HuH-7 (cell line): ENCODE results near the gene F13A1.

ENCODE experiments used
- DNase-seq: peaks from one replicate; pipeline ENCODE4 v3.0.0; 2011; ENCODE audit warnings: low spot score

Gene F13A1

GRCh38 chr6:6319952-6320811, at the start of gene F13A1:
F13A1 (minus strand) TSS chr6:6320662; CDS start chr6:6318664, 1,998 bp downstream.
- DNase-seq = no peak

DNA sequence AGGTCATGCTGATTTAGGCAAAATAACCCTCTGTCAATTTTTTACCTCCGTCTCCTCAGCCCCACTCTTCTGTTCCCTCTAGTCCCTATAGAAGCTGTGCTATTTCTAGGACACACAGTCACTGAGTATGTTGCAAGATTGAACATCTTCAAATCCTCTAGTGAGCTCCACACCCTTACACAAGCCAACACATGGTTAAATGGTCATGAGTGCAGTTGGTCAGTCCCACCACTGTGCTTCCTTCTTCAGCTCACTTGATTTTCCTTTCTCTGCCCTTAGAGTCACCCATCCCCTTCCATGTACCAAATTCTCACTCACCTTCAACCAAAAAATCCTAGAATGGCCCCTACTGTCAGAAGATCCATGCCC, 48.2 kb upstream of the F13A1 start:
- DNase-seq = no peak

- no peak for DNase-seq
Observed at GRCh38 chr6:6368040-6368683, 47.7 kb upstream of the F13A1 start.

GRCh38 chr6:6366803-6367202, 46.3 kb upstream of the F13A1 start:
- no peak for DNase-seq

GRCh38 chr6:6365242-6365641, 44.8 kb upstream of the F13A1 start:
- no peak for DNase-seq

GRCh38 chr6:6362056-6362840, 41.8 kb upstream of the F13A1 start:
- DNase-seq = no peak

- no peak for DNase-seq
Observed at GRCh38 chr6:6357530-6357929, 37.1 kb upstream of the F13A1 start.

DNA sequence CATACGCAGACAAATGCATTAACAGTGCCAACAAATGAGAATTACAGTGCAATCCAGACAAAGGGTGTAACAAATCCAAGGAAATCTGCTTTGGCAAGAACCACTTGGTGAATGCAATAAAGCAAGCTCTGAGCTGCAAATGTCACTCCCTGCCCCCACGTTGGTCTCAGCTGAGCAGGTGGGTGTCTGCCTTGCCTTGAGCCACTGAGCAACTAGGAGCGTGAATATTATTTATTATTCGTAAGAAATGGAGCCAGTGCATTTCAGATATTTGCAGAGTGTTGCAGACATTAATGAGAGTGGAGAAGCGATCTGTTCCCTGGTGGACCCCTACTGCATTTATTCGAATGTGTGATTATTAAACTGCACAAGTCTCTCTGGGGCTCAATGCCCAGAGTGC, 36.6 kb upstream of the F13A1 start:
- DNase-seq = no peak

DNA sequence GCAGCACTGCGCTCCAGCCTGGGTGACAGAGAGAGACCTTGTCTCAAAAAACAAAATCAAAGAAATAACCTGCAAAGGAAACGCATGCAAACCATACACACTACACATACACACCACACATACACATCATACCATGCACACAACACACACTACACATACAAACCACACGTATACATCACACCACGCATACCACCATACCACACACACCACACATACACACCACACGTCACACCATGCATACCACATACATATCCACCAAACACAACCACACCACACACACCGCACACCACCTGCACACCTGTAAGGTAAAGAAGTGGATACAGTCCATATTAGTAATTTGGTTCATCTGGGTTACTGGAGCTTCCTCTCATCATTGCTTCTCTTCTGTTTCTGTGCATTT, 32.3 kb upstream of the F13A1 start:
- DNase-seq = no peak

DNA sequence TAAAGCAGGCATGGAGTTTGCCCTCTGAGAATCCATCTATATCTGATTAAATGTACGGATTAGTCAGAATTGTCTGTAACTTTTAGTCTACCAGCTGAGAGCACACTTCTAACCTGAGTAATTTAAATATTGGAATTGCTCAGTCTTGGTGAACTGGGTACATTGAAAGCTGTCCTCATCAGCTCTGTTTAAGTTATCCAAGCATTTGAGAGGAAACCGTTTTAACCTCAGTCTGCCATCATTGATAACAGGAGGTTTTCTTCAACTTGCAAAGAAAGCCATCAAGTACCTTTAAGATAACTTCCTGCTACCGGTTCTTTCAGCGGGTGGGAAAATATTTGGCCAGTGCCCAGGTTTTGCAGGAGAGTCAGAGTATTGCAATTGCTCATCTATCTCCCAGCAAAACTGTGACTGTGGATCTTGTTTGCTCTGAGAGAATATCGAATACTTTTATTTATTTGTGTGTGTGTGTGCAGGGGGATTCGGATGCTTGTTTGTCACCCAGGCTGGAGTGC, 31.1 kb upstream of the F13A1 start:
- DNase-seq = no peak

- DNase-seq = no peak
Observed at GRCh38 chr6:6350696-6351095, 30.2 kb upstream of the F13A1 start.

- no peak for DNase-seq
Observed at GRCh38 chr6:6348256-6348655, 27.8 kb upstream of the F13A1 start.

DNA sequence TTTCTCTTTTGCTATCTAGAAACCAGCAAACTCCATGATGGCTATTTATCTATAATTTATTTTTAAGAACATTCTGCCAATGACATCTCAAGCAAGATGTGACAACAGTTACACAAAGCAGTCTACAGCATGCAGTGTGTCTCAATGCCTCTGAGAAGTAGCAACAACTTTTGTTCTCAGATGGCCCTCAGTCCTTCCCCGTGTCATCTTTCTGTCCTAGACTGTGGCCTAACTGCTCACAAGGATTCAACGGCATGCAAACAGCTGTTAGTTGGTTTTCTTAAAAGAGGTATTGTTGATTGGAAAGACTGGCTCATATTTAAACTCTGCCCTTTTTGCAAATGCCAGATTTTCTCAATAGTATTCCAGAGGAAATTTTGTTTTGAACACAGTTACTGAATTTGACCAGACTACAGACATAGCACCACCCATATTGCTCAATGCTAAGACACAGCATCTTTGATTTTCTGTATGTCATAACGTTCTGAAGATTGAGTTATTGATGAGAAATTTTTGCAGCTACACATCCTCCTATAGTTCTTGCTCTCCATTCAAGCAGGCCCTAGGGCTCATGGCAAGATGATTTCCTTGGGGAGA, 26.1 kb upstream of the F13A1 start:
- DNase-seq = no peak

- DNase-seq = no peak
Observed at GRCh38 chr6:6333501-6333900, 13.0 kb upstream of the F13A1 start.

DNA sequence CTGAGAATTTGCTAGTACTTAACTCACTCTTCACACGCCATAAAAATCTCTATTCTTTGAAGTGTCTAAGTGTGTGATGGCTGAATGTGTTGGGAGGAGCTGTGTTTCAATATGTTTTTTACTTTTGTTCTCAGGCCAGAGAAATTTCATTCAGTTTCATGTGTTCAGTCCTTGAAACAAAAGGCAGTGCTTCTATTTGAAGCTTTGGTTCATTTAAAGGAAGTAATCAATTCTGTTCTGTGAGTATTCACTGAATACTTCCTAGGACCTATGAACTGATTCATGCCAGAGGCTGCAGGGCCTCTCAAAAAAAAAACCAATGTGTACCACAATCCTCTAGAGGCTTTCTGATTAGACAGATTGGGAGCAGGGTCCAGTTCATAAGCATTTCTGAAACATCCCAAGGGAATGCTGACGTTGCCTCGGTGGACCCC, 12.4 kb upstream of the F13A1 start:
- DNase-seq = no peak

DNA sequence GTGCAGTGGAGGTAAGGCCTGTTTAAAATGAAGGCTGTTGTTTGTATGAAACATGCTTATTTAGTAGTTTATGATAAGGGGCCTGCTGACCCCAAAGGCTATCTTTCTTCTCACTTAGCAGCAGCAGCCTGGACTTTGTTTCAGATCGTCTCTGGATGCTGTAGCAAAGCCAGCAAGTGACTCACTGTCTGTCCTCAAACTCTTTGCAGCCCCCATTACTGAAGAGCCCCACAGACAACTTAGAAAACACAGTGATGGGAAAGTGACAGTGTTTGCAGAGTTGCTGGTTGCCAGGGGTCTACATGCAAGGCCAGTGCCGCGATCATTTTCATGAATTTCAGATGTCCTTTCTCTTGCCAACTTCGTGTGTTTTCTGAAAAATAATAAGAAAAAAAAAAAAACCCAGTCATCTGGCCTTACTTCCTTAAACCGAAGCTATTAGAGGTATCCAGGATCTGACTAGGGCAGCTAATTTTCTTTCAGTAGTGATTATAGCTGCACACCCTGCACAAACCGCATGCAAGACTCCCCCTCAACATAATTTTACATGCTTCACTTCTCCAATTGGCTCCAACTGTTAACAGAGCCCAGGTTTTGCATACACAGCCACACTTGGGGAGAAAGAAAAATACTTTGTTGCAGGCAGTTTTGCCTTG, 11.6 kb upstream of the F13A1 start:
- DNase-seq = no peak

DNA sequence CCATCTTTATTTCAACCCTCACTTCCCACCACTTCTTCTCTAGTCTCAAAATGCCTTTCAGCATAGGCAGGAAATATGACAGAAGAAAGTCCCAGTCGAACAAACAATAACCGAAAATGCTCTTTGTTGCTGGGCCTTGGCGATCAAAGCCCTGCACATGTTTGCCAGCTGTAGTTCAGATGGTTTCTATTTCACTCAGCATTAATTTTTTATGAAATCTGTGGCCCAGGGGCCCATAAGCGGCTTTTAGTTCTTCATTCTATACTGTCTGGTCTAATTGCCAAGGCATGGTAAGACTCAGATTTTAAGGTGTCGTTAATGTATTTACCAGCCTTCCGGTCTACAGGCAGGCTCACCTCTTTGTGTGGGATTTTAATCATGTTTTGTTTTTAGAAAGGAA, 10.9 kb upstream of the F13A1 start:
- no peak for DNase-seq

GRCh38 chr6:6330407-6330806, 9.9 kb upstream of the F13A1 start:
- DNase-seq = no peak

DNA sequence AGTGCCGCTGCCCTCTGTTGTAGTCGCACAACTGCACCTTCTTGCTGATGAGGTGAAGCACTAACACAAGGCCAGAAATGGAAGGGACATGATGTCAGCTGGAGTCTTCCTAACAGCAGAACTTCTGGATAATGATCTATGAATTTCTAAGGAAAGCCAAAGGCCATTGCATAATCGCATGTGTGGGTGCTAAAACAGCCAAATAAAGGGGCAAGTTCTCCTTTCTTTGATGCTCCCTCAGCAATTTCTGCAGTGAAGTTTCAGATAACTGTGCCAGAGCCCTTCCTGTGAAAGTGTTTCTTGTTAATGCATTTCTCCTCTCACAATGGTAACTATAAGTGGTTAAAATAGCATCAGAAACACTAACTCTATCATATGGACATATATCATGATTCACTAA, 8.0 kb upstream of the F13A1 start:
- DNase-seq = no peak

DNA sequence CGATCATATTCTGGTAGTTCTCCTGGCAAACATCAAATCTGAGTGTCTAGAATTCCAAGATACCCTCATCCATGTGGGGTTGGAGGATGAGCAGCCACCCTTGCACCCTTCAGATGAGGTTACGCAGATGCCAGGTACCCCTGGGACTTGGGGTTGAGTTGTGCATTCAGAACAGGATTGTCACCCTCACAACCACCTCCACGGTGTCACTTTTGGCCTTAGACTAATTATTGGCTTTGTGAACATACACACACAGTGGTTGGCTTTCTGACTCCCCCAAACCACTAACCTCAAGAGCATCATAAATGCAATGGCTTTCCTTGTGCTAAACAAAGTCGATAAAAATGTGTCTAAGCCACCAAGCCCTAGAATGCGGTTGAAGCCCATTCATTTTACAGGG, 2.9 kb upstream of the F13A1 start:
- DNase-seq = no peak

GRCh38 chr6:6320901-6321300, 439 bp upstream of the F13A1 start:
- no peak for DNase-seq
